ENCODE results near the gene HAO1.

DNA sequence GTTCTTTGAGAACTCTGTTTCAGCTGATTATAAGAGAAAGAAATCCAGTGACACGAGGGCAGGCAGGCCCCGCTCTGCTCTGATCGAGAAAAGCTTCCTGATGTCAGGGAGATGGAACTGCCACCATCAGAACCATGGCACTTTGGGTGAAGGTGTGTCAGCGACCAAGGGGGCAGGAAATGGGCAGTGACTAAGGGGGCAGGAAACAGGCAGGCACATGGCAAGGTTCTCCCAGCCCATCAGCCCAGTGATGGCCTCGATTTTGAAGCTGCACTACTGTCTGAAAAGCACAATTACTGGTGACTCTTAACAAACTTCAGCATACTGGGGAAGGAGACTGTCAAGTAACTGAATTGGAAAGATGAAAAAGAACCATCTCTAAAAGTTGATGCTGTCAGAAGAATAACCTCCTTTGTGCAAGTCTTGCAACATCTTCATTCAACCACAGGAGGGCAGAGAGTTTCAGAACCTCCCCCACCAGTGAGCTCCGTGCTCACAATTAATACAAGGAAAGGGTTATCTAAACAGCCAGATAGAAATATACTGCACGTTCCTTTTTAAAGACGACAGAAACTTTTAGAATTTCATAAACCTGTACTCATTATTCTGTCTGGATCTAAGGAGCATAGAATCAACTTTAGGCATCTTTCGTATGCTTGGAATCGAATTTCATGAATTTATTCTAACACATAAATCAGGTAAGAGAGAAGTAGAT is 40.2 kb upstream of the HAO1 start:
- TF ChIP-seq POLR2AphosphoS5 (IDR thresholded peaks at IDR 0.05; ENCODE audit: borderline replicate concordance, low read depth, low read length) (no peak), EZH2 (IDR thresholded peaks at IDR 0.05) (no peak), FOXP2 (optimal IDR thresholded peaks at IDR 0.05; ENCODE audit: control extremely low read depth, extremely low read length, insufficient read depth) (no peak)
